MCF 10A (cell line): Measurements from ENCODE around the gene RAP1GAP. TPM values are rescaled to one million over a fixed set of nuclear protein-coding genes. Genes with fewer than 3 reads are reported as not detected.

Experiments
- Bru-seq: library from RNA; stranded (reverse); fragments of 400-500 nt; gene quantifications from one replicate; lab custom pipeline; 2021; lab: Mats Ljungman, UMichigan
- BruChase-seq, 2 experiments: library from RNA; stranded (reverse); fragments of 400-500 nt; gene quantifications; one replicate each; lab custom pipeline; 2021; lab: Mats Ljungman, UMichigan
- BruUV-seq: library from RNA; stranded (reverse); fragments of 400-500 nt; replicated peaks from 2 replicates; lab custom pipeline; 2021; lab: Mats Ljungman, UMichigan
- CTCF ChIA-PET: fragments of 300-600 bp; sonication (Branson Sonifier 250); formaldehyde crosslinking; extraction: SDS; loops from one replicate; lab custom pipeline; 2021; ENCODE audit warnings: antibody characterized with exemption, inconsistent platforms; lab: Yijun Ruan, JAX
- POLR2A ChIA-PET: fragments of 300-600, 350-650 bp; sonication (Branson Sonifier 250); formaldehyde crosslinking; extraction: SDS; loops from one replicate; lab custom pipeline; 2020; ENCODE audit warnings: antibody characterized with exemption, inconsistent platforms; lab: Yijun Ruan, JAX
- DNase-seq: peaks from one replicate; pipeline ENCODE4 v3.0.0-alpha.2; 2018; ENCODE audit not compliant: unreplicated experiment
- H3K27ac Mint-ChIP-seq: one replicate; pipeline ENCODE4 v1.8.0; 2022; ENCODE audit warnings: mild to moderate bottlenecking, low read depth, mixed read lengths; ENCODE audit not compliant: unreplicated experiment
- H3K27me3 Mint-ChIP-seq: one replicate; pipeline ENCODE4 v1.8.0; 2022; ENCODE audit warnings: mixed read lengths; ENCODE audit not compliant: insufficient read depth, unreplicated experiment
- H3K36me3 Mint-ChIP-seq: one replicate; pipeline ENCODE4 v1.8.0; 2022; ENCODE audit warnings: mild to moderate bottlenecking, moderate library complexity, mixed read lengths; ENCODE audit not compliant: insufficient read depth, unreplicated experiment
- H3K4me1 Mint-ChIP-seq: one replicate; pipeline ENCODE4 v1.8.0; 2022; ENCODE audit warnings: mixed read lengths; ENCODE audit not compliant: insufficient read depth, unreplicated experiment
- H3K4me3 Mint-ChIP-seq: one replicate; pipeline ENCODE4 v1.8.0; 2022; ENCODE audit warnings: mild to moderate bottlenecking, moderate library complexity, mixed read lengths; ENCODE audit not compliant: unreplicated experiment
- H3K9me3 Mint-ChIP-seq: one replicate; pipeline ENCODE4 v1.8.0; 2022; ENCODE audit warnings: mixed read lengths; ENCODE audit not compliant: unreplicated experiment
- CTCF ChIP-seq: fragments of 200-600 bp; IDR thresholded peaks from one replicate; pipeline ENCODE4 v1.8.0; 2022; ENCODE audit warnings: antibody characterized with exemption, mild to moderate bottlenecking; ENCODE audit not compliant: unreplicated experiment
- intact Hi-C: fragments of 100-400 bp; cut with micrococcal nuclease; formaldehyde crosslinking; loops from 2 replicates; pipeline ENCODE4 v1.14.1; 2022
- long read RNA-seq: library from polyadenylated mRNA; stranded (forward); transcript quantifications from one replicate; pipeline ENCODE4 v2.0.0, GENCODE V29; 2022
- total RNA-seq: library from RNA; stranded (reverse); gene quantifications from 2 replicates; pipeline ENCODE4 v1.2.3, GENCODE V29; 2022

The RAP1GAP gene
- total RNA-seq (0.22 TPM in 1 of 2 replicates, not detected in the other), Bru-seq, nascent RNA (percentile 18 among the genes with signal in this experiment), BruChase-seq, experiment 1, labeled RNA remaining after a 6-hour chase (percentile 20 among the genes with signal in this experiment), BruChase-seq, experiment 2, labeled RNA remaining after a 2-hour chase (percentile 20 among the genes with signal in this experiment)
- long read RNA-seq, partial matches to known transcripts = 0 of 1 reads
- long read RNA-seq, other reads (novel, unspliced or antisense) = 1 of 1 reads

GRCh38 chr1:21669258-21670058 lies at the start of gene RAP1GAP:
Gene RAP1GAP, minus strand, starts transcription at chr1:21669357. Its CDS starts 49,325 bp downstream, at chr1:21620032.
- H3K4me1 Mint-ChIP-seq = no peaks in the 10 kb centered on the region
- CTCF ChIA-PET = interaction anchor here (0.5 kb wide), 1 partner anchor 425 kb away, joined by 3 read pairs; no protein-coding TSS in a partner anchor
- no peak for TF ChIP-seq CTCF
- intact Hi-C loops = no loop called here
- H3K9me3 Mint-ChIP-seq = no peaks in the 10 kb centered on the region
- H3K27me3 Mint-ChIP-seq = no peaks in the 10 kb centered on the region
- POLR2A ChIA-PET = no interaction called here
- H3K4me3 Mint-ChIP-seq = no peak within 1 kb of the TSS
- DNase-seq = no peak
- BruUV-seq = no TSS peak
- H3K36me3 Mint-ChIP-seq = peaks cover 24% of the 10 kb centered on the region
- H3K27ac Mint-ChIP-seq = no peak within 1 kb of the TSS

GRCh38 chr1:21716169-21716568 lies 47.0 kb upstream of the RAP1GAP start:
- H3K4me1 Mint-ChIP-seq = no peaks in the 10 kb centered on the region
- peaks cover 92% of the 10 kb centered on the region for H3K36me3 Mint-ChIP-seq
- no peaks in the 10 kb centered on the region for H3K9me3 Mint-ChIP-seq
- intact Hi-C loops = no loop called here
- no peak for DNase-seq
- peak overlapping the region; percentile 7 for H3K27ac Mint-ChIP-seq
- no peaks in the 10 kb centered on the region for H3K27me3 Mint-ChIP-seq
- BruUV-seq = no TSS peak
- ChIA-PET CTCF (interaction anchor here (0.6 kb wide), 2 partner anchors 165 to 446 kb away, joined by 3 read pairs; no protein-coding TSS in a partner anchor), POLR2A (no interaction called here)
- no peak for TF ChIP-seq CTCF
- H3K4me3 Mint-ChIP-seq = no peak overlapping the region

GRCh38 chr1:21707891-21708290 lies 38.7 kb upstream of the RAP1GAP start:
- Mint-ChIP-seq H3K4me3 (no peak overlapping the region), H3K4me1 (no peaks in the 10 kb centered on the region), H3K9me3 (no peaks in the 10 kb centered on the region), H3K36me3 (peaks cover 67% of the 10 kb centered on the region), H3K27me3 (no peaks in the 10 kb centered on the region), H3K27ac (no peak overlapping the region)
- DNase-seq = no peak
- intact Hi-C loops = no loop called here
- no peak for TF ChIP-seq CTCF
- BruUV-seq = no TSS peak
- POLR2A ChIA-PET = interaction anchor here (0.7 to 1.2 kb wide), 2 partner anchors 10 to 75 kb away, joined by 3 to 4 read pairs; partner anchors contain the start of gene USP48
- CTCF ChIA-PET = interaction anchor here (0.7 kb wide), 1 partner anchor 10 kb away, joined by 3 read pairs; no protein-coding TSS in a partner anchor
